Fibroblast of mammary gland (primary cell): ENCODE measurements around the gene DDAH1.

Source experiments
- DNase-seq: peaks from one replicate; pipeline ENCODE4 v3.0.0-alpha.2; 2010; ENCODE audit warnings: low read depth
- H3K4me3 ChIP-seq: 2 replicates; pipeline ENCODE4 v1.5.1; 2011; ENCODE audit warnings: low read depth, mild to moderate bottlenecking, low read length, moderate library complexity; ENCODE audit not compliant: control insufficient read depth
- CTCF ChIP-seq: conservative IDR thresholded peaks from 2 replicates; pipeline ENCODE4 v1.5.1; 2011; ENCODE audit warnings: low read depth, low read length, inconsistent platforms; ENCODE audit not compliant: control insufficient read depth, insufficient read depth

Gene DDAH1

GRCh38 chr1:85316321-85316720 lies 148.6 kb downstream of the DDAH1 start:
- H3K4me3 ChIP-seq = no peak overlapping the region
- no peak for DNase-seq
- no peak for TF ChIP-seq CTCF

- no peak overlapping the region for H3K4me3 ChIP-seq
- no peak for DNase-seq
- no peak for TF ChIP-seq CTCF
These were observed 149.2 kb downstream of the DDAH1 start for GRCh38 chr1:85315789-85316188.

GRCh38 chr1:85314726-85315125 lies 150.2 kb downstream of the DDAH1 start:
- no peak for TF ChIP-seq CTCF
- H3K4me3 ChIP-seq = no peak overlapping the region
- DNase-seq = no peak

GRCh38 chr1:85313888-85314696 lies 150.9 kb downstream of the DDAH1 start:
- peak; percentile 96 for DNase-seq
- TF ChIP-seq CTCF = no peak

GRCh38 chr1:85311818-85312217 lies 153.1 kb downstream of the DDAH1 start:
- DNase-seq = peak; percentile 50
- no peak for TF ChIP-seq CTCF
- no peak overlapping the region for H3K4me3 ChIP-seq

More at GRCh38 chr1:85313888-85314696, 150.9 kb downstream of the DDAH1 start:
- H3K4me3 ChIP-seq = no peak overlapping the region

- no peak overlapping the region for H3K4me3 ChIP-seq
- TF ChIP-seq CTCF = no peak
- DNase-seq = no peak
These were observed 156.1 kb downstream of the DDAH1 start for GRCh38 chr1:85308833-85309350.
